SHP77 treated with DMSO at 0.1 percent for 48 hours (cell line): ENCODE measurements around the gene SELENOF.
"Not testable (repeated sequence)": the region's sequence is repeated elsewhere in the genome, so short reads cannot be mapped to it uniquely, and the experiment has no call there.

ENCODE experiments used
- DNase-seq: peaks from one replicate; lab custom pipeline; 2025; lab: John Stamatoyannopoulos, UW

The SELENOF gene

DNA sequence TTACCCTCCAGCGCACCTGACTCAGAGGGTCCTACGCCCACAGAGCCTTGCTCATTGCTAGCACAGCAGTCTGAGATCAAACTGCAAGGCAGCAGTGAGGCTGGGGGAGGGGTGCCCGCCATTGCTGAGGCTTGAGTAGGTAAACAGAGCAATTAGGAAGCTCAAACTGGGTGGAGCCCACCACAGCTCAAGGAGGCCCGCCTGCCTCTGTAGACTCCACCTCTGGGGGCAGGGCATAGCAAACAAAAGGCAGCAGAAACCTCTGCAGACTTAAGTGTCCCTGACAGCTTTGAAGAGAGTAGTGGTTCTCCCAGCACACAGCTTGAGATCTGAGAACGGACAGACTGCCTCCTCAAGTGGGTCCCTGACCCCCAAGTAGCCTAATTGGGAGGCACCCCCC lies 99.8 kb downstream of the SELENOF start:
- DNase-seq = not testable (repeated sequence)
